NCI-H526 treated with DMSO at 0.1 percent for 48 hours (cell line): ENCODE data around the gene PYCARD.
"Not testable (repeated sequence)": the region's sequence is repeated elsewhere in the genome, so short reads cannot be mapped to it uniquely, and the experiment has no call there.

ENCODE experiments used
- DNase-seq: peaks from one replicate; lab custom pipeline; 2025; lab: John Stamatoyannopoulos, UW

Gene PYCARD

DNA sequence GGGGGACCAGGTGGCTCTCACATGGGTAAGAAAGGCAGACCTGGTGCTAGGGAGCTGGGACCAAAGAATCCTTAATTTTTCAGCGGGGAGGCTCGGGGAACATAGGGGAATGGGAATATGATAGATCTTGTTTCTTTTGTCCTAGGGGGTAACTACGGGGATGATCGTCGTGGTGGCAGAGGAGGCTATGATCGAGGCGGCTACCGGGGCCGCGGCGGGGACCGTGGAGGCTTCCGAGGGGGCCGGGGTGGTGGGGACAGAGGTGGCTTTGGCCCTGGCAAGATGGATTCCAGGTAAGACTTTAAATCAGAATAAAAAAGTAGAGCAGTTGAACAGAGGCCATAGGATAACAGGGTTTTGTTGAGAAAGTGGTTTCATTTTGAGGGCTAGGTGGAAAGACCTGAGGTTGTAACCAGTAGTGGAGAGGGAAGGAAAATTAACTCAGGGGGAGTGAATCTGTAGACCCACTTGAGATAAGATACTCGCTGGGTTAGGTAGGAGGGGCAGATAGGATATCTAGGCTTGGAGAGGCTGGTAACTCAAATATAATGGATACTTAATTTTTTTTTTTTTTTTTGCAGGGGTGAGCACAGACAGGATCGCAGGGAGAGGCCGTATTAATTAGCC is 11.6 kb downstream of the PYCARD start:
- no peak for DNase-seq

DNA sequence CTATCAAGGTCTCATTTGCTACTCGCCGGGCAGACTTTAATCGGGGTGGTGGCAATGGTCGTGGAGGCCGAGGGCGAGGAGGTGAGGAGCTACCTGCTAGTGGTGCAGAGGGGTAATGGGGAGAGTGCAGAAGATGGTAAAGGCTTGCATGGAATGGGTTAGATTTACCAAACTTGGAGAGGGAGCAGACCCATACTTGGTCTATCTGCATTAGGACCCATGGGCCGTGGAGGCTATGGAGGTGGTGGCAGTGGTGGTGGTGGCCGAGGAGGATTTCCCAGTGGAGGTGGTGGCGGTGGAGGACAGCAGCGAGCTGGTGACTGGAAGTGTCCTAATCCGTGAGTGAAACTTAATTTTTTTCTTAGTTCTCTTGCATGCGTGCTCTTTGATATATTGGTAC is 12.5 kb downstream of the PYCARD start:
- DNase-seq: no peak

DNA sequence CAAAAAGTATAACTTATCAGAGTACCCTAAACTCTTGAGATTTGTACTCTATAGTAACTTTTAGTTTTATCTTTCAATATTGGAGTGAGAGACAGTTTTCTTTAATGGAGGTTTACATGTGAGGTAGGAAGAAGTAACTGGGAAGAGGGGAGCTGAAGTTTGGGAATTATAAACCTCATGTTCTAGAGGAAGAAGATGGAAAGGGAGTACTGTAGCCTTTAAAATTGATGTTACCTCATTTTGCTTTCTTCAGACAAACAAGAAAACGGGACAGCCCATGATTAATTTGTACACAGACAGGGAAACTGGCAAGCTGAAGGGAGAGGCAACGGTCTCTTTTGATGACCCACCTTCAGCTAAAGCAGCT is 13.2 kb downstream of the PYCARD start:
- DNase-seq: no peak

DNA sequence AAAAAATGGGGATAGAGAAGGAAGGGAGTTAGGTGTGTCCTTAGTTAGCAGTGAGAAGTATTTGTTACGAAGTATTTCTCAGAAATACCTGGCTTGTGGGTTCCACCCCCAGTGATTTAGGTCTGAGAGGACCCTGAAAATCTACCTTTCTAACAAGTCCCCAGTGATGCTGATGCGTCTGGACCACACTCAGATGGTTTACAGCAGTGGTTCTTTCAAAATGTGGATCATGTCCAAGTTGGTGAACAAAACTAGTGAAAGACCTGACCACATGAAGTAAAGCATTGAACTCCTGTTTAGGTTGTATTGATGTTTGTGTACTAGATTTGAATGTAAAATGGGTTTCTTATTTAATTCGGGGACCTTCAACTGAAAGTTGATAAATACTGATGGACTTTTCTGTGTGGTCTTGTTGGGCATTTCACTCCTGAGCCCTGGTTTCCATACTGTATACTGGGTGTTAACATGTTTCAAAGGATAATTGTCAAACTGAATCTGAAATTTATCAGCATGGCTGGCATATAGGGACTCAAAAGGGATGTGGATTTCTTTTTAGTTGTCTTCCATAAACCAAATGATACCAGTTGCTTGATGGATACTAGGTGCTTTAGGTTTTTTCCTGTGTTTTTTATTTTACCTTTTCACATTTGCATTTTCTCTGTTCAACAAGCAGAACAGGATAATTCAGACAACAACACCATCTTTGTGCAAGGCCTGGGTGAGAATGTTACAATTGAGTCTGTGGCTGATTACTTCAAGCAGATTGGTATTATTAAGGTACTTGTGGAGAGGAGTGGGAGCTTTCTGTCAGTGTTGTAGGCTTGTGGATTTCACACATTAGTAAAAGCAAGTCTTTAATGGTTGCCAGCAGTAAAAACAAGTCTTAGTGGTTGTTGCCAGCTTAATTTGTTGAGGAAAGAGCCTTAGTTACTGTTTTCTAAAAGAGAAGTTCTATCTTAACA is 13.8 kb downstream of the PYCARD start:
- DNase-seq: no peak

DNA sequence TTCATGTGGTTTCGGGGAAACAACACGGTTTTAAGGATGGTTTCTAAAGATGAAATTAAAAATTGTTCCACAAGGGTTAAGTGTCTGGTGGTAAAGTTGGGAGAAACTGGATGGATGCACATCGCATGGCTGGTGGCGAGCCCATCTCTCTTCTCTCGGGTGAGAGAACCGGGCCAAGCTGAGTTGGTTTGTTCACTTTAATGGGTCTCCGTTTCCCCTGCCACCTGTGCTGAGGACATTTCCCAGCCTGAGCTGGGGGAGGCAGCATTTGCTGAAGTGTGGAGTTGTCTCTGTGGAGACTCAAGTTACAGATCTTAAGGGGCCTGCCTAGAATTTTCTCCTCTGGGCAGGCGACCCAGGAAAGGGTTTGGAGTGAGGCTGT is 14.8 kb downstream of the PYCARD start:
- DNase-seq: no peak

DNA sequence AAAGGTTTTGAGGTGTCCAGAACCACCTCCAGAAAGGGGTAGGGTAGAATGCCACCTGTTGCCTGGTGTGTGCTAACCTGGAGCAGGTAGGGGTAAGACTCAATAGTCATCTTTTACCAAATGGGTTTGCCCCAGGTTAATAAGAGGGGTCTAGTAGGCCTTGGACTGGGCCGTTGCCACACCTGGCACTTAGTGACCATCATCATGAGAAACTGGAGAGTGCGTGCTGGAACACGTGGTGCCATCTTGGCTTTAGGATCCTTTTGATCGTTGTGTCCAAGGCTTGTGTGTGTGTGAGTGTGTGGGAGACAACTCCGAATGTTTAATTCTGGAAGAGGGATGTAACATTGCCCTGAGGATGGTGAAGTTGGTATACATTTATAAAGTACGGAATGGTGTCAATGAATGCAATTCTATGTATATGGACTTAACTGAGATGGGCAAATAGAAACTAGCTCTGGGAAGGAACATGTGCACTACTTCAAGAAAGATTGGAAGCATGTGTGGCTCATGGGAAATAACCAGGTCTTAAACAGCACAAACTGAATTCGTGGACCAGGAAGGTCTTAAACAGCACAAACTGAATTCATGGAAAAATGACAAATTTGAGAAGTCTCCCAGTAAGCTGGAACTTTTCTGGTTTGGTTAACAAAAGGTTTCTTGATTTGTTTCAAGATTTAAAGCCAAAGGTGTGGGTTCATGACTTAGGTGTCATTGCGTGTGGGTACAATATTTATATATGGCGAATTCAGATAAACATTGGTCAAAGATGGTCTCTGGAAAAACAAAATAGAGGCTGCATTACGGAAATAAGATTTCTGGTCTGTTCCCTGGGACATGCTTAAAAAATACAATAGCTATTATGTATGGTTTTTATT is 15.4 kb downstream of the PYCARD start:
- DNase-seq: no peak

DNA sequence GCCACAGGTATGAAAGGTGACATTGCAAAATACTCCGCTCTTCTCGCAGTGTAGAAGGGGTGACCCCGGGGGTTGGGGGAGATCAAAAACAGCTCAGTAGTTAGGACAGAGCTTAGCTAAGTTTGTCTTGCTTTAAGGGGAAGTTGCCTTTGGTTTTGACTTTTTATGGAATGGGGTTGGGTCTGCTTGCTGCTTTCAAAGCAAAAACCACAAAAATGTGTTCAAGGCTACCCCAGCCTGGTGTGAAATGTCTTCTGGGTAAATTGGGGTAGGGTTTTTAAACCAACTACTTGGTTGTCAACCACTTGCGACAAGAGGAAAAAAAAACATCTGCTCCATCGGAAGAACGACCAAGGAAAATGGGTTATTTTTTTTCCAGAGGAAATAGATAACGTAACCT is 16.4 kb downstream of the PYCARD start:
- no peak for DNase-seq

DNA sequence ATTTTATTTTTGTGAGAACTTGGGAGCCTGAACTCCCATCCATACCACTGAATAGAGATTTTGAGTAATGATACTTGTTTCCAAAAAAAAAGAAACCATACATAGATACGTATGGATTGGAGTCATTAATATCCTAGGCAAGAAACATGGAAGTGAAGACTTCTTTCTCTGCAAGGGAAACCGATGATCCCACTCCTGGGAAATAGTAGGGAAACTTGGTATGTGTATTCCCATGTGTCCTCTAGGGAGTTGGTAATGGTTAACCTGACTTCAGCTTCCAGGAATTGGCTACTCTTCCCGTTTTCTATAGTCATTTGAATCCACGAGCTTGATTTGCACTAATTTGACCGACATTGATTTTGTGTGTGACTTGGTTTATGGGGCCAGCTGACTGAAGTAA is 17.2 kb downstream of the PYCARD start:
- DNase-seq: no peak

DNA sequence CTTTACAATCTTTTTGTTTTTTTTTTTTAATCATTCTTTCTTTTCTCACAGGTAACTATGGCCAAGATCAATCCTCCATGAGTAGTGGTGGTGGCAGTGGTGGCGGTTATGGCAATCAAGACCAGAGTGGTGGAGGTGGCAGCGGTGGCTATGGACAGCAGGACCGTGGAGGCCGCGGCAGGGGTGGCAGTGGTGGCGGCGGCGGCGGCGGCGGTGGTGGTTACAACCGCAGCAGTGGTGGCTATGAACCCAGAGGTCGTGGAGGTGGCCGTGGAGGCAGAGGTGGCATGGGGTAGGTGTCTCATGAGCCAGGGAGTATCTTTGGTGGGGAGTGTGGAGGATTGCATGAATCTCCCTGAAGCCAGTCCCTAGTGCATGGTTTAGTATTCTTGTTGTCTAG is 17.7 kb downstream of the PYCARD start:
- no peak for DNase-seq

DNA sequence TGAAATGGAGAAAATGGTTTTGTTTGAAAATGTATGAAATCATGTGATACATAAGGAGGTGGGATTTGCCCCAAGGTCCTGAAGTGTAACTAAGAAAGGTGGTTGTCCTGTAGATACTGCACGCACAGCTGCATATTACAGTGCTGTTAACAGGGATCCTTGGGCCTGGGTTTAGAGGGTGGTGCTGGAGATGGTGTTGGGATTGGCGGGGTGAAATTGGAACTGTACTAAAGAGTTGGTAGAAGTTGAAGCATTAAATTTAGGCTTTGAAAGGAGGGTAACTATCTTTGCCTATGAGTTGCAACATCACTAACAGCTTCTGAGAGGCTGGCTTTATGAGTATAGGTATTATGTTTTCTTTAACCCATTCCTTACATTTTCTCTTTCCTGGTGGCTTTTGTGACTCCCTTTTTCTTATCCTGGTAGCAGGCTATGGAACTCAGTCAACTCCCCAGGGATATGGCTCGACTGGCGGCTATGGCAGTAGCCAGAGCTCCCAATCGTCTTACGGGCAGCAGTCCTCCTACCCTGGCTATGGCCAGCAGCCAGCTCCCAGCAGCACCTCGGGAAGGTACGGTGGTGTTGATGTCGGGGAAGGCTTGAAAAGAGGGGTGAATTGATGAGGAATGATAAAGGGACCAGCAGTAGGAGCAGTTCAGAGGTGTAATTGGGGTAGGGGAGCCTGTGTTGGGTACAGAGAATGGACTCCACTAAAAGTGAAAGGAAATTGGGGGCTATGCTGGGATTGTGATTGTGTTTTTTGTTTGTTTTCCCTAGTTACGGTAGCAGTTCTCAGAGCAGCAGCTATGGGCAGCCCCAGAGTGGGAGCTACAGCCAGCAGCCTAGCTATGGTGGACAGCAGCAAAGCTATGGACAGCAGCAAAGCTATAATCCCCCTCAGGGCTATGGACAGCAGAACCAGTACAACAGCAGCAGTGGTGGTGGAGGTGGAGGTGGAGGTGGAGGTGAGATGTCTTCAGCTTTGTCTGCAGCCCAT is 18.8 kb downstream of the PYCARD start:
- DNase-seq: no peak

DNA sequence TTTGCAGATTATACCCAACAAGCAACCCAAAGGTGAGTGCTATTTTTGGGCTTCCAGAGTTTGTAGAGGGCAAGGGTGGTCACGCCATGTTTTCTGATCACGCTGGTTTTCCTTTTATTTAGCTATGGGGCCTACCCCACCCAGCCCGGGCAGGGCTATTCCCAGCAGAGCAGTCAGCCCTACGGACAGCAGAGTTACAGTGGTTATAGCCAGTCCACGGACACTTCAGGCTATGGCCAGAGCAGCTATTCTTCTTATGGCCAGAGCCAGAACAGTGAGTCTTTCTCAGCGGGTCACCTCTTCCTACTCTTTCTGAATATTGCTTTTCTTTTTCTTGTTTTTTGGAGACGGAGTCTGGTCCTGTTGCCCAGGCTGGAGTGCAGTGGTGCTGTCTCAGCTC is 20.2 kb downstream of the PYCARD start:
- no peak for DNase-seq

DNA sequence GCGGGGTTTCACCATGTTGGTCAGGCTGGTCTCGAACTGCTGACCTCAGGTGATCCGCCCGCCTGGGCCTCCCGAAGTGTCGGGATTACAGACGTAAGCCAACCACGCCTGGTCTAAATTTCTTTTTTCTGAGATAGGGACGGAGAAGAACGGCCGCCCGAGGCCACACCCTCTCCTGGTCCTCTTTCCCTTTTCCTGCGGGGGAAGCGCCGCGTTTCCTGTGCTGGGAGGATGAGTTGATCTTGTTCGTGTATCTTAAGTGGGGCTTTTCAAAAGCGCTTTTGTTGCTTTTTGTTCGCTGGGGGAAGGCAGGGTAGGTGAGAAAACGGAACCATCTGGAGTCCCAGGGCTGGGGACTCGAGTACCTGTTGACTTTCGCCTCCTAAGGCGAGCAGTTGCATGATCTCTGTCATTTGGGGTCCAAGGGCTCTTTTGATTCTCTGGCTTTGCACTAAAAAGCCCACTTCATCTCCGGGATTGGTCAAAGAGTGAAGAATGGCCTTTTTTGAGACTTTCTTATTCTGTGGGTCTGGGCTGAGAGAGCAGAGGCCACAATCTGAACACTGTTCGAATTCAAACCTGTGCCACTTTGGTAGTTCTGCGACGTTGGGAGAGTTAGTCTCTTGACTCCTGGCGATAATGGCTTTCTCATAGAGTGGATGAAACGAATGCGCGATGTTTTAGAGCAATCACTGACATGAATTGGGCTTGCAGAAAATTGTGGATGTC is 21.3 kb downstream of the PYCARD start:
- DNase-seq: no peak

DNA sequence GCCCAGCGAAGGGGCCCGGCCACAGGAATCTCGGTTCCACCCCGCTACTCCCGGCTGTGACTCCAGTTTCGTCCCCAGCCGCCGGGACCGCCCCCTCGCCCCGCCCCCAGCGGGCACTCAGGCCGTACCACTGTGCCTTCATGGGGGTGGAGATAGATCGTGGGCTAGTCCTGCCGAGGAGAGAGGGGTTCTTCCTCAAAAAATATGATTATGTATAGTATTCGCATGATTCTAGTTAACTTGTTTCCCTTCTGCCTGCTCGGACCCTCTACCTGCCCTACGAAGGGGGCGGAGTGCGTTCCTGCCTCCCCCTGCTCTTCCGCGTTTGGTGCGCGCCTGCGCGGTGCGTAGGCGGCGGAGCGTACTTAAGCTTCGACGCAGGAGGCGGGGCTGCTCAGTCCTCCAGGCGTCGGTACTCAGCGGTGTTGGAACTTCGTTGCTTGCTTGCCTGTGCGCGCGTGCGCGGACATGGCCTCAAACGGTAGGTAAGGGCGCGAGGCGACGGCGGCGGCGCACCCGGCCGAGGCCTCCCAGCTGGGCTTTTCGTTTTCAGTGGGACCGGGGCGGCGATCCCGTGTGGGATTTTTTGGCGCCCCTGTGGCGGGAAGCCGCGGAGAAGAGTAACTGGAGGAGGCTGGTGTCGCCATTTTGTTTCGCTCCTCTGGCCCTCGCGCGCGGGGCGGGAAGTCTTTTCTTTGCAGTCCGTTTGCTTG is 22.7 kb downstream of the PYCARD start, which contains the start of gene FUS:
FUS (plus strand) TSS at position 393 of the 713 bp plus-strand sequence; CDS start at position 469, 76 bp downstream.
- DNase-seq: peak; percentile 72

DNA sequence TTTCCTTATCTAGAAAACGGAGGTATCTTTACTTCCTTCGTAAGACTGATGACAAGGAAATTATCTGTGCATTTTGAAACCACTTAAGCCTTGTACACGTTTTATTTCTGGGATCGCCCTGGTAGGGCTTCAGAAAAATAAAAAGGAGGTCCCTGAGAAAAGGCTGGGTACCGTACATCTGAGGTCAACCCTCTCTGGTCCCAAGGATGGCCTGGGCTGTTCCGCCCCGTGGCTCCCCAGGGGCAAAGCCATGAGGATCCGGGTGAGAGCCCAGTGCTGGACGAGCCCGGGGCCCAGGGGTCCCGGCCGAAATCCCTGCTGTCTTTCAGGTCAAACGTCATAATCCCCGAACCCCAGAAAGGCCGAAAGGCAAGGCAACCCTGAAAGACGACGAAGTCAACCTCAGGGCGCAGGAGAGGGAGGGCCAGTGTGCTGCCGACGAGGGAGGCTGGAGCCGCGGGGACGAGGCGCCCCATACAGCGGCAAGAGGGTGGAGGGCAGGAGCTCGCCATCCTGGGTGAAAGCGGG is 23.3 kb downstream of the PYCARD start:
- no peak for DNase-seq

DNA sequence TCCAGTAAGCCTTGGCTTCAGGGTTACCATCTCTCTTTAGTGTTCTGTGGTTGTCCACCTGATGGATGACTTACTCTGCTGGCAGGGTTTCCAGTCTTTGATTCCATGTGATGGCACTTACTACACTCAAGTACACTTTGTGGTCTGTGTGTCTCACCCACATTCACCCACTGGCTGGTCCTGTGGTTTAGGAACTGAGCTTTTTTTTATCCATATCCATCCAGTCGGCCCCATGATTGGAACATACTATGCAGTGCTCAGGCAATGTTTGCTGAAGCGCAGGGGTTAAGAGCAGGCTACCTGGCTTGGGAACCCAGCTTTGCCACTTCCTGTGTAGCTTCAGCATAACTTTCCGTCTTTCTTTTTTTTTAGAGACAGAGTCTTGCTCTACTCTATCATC is 25.4 kb downstream of the PYCARD start:
- DNase-seq: no peak

DNA sequence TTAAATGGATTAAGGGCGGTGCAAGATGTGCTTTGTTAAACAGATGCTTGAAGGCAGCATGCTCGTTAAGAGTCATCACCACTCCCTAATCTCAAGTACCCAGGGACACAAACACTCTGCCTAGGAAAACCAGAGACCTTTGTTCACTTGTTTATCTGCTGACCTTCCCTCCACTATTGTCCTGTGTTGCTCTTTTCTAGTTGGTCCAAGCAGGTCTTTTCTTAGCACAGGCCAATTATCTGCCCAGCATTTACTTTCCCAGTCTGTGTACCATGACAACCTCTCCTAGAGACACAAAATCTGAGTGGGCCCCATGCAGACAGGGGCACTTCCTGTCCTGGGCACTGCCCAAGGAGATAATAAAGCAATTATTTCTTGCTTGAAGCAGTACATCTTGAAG is 32.5 kb downstream of the PYCARD start:
- not testable (repeated sequence) for DNase-seq

DNA sequence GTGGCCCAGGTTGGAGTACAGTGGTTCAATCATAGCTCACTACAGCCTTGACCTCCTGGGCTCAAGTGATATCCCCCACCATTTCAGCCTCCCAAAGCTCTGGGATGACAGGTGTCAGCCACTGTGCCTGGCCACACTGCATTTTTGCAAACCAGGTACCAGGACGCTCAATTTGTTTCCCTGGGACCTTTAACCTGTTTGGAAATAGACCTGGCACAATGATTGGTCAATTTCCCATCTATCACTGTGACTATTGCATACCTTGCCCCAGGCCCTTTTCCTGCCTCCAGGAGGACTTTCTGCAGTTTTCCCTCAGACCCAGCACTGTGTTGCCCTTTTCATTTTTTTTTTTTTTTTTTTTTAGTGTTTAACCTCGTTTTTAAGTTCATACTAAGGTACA is 33.7 kb downstream of the PYCARD start:
- no peak for DNase-seq

DNA sequence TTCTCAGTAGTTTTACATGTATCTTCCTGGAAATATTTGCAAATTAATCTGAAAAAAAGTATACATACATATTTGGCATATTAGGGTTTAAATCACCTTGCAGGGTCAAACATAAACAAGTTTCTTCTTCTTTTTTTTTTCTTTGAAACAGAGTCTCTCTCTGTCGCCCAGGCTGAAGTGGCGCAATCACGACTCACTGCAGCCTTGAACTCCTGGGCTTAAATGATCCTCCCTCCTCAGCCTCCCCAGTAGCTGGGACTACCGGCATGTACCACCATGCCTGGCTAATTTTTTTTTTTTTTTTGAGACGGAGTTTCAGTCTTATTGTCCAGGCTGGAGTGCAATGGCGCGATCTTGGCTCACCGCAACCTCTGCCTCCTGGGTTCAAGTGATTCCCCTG is 35.2 kb downstream of the PYCARD start:
- no peak for DNase-seq

DNA sequence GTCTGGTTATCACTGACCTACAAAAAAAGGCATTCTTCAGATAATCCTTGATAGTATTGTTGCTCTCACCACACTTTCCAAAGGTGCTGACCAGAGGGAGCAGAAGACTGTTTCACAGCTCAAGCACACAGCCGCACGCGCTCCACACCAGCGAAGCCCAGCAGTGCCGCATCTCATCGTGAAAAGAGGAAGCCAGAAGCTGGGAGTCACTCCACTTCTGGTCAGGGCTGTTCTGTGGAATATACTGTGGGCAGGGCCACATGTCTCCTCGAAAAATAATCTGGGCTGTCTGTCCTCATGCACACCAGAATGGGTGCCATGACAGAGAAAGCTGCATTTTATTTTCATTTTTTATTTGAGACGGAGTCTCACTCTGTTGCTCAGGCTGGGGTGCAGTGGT is 45.4 kb downstream of the PYCARD start:
- DNase-seq: no peak
